GM12892 (cell line): Measurements from ENCODE around the gene ACP6.

Source experiments
- DNase-seq: peaks from one replicate; pipeline ENCODE4 v3.0.0; 2011; ENCODE audit not compliant: insufficient read length
- FAIRE-seq: peaks from 2 replicates; lab custom pipeline; 2011; peaks lifted over from hg19 to GRCh38; lab: Jason Lieb, UNC
- POLR2A ChIP-seq: IDR thresholded peaks from 2 replicates; pipeline ENCODE4 v1.6.1; 2011; ENCODE audit warnings: low read depth, low read length, control low read depth
- POLR2AphosphoS5 ChIP-seq: IDR thresholded peaks from 2 replicates; pipeline ENCODE4 v1.6.1; 2011; ENCODE audit warnings: low read depth, low read length, control low read depth
- TAF1 ChIP-seq: IDR thresholded peaks from 2 replicates; pipeline ENCODE4 v1.6.1; 2011; ENCODE audit warnings: low read depth, mild to moderate bottlenecking, control low read depth, low read length, borderline replicate concordance

The ACP6 gene

DNA sequence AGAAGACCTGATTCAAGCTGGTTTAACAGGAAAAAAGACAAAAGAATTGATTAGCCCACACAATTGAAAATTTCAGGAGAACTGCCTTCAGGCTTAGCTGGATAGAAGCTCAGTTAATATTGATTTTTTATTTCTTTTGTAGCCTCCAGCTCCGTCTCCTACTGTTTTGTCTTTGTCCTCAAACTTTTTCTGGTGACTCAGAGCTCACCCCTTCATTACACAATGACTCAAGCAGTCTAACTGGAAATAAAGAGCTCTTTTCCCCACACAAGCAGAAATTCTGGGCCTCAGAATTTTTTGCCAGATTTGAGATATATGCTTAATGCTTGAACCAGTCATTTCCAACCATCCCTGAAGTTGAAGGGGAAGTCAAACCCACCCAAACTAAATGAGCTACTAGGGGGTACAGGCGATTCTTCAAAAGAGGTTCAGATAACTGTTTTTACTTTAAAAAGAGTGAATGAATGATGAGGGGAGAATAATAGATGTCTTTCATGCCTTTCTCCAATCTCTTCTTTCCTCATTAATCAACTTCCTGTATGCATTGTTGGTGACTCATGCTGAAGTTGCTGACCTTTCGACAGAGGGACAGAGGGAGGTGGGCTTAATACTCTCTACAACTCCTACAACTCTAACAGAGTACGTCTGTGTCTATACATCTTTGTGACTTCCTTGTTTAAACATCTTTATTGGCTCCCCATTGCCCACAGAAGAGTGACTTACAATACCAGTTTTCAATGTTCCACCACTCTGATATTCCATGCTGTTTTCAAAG, 6.2 kb upstream of the ACP6 start:
- TF ChIP-seq POLR2AphosphoS5 = no peak
- no peak for TF ChIP-seq POLR2A
- no peak for TF ChIP-seq TAF1
- DNase-seq (no peak), FAIRE-seq (no peak)

DNA sequence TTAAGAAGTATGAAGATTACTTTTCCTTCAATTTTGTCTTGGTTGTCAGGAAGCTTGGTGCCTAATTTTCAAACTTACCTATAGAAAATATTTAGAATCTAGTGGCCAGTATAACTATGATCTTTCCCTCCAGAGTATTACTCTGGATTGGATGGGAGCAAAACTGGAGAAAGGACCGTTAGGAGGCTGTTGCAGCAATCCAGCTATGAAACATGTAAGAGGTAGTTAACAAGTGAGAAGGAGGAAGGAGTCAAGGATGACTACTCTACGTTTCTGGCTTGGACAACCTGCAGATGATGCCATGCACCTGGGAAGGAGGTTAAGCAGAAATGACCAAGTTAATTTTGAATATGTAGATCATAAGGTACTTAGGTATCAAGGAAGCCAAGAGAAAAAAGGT, 3.5 kb upstream of the ACP6 start:
- FAIRE-seq (no peak), DNase-seq (no peak)
- no peak for TF ChIP-seq POLR2AphosphoS5
- TF ChIP-seq POLR2A = no peak
- no peak for TF ChIP-seq TAF1

DNA sequence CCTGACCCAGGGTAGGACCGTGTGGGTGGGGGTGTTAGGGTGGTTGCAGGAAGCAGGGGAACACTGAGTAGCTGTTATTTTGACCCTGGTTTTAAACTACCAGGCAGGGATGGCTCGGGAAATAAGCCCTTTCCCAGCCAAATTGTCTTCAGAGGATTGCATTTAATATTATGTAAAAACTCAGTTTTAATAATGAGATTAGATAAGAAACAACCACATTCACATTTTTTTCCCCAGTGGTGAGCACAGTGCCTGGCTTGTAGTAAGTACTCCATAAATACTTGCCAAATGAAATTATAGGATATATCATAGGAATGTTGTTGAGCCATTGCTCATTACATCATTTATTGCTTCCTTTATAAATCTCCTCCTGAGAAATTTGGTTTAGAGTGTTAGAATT, 3.1 kb upstream of the ACP6 start:
- TF ChIP-seq POLR2A = no peak
- no peak for FAIRE-seq
- DNase-seq = no peak

DNA sequence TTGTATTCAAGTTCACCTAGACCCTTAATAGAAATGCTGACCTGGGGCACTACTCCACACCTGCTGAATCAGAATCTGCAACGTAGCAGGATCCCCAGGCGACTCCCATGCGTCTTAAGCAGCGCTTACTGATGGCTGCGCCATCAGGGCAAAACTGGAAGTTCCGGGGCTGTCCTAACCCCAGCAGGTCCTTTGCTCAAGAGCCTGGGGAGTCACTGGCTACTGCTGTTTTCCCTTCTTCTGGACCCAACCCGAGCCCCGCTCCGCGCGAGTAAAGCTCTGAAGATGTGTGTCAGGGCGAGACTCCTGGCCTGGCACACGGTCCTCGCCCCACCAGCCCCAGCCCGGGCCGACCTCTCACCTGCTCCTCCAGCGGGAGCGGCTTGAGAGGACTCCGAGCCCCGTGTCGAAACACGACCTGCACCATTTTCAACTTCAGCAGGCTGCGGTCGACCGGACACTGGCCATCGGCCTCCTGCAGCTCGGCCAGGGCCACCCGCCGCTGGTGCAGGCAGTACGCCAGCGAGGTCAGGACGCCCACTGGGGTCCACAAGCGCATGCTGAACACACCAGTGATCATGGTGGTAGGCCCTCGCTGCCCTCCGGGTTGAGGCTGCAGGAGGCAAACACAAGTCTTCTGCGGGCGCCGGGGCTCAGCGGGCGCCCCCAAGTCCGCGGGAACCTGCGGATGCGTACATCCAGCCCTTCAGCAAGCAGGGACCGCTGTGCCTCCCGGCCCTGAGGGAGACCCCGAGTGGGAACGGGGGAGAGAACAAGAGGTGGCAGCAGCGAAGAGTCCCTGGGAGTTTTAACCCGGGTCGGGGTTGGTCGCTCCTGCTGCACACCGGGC, 630 bp downstream of the ACP6 start:
- FAIRE-seq = peak; percentile 56
- peak; percentile 29 for DNase-seq
- TF ChIP-seq TAF1 = no peak
- no peak for TF ChIP-seq POLR2A
- no peak for TF ChIP-seq POLR2AphosphoS5

DNA sequence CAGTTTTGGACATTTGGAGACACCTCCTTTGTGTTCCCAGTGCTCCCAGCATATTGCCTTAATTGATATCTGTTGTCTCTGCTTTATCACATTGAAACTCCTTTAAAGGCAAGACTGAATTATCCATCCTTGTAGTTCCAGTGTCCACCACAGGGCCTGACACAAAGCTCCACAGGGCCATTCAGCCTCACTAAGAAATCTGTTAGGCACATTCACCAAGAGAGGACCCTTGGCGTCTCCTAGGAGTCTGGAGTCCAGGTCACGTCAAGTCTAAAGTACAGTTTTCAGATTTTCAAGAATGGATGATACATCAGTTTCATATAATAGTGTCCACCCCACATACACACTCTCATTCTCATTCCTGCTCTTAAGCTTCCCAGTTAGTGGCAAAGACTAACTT, 4.8 kb downstream of the ACP6 start:
- DNase-seq = no peak
- no peak for TF ChIP-seq POLR2A
- TF ChIP-seq POLR2AphosphoS5 = no peak
- no peak for TF ChIP-seq TAF1
- no peak for FAIRE-seq

DNA sequence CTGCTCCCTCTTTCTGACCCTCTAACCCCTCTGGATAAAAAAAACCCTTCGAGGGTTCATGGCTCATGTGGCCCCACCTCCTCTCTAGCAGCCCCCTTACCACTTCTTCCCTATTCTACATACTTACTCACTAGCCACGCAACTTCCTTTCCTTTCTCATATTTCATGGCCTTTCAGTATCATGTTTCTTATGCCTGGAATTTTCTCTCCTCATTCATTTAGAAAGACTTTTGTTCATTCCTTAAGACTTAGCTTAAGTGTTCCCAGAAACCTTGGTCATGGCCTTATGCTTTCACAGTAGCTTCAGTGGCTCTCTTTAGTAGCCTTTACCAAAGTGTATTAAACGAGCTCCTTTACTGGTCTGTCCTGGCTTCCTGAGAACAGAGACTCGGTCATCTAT, 6.1 kb downstream of the ACP6 start:
- FAIRE-seq (no peak), DNase-seq (no peak)
- TF ChIP-seq POLR2A = no peak
- TF ChIP-seq POLR2AphosphoS5 = no peak
- no peak for TF ChIP-seq TAF1

DNA sequence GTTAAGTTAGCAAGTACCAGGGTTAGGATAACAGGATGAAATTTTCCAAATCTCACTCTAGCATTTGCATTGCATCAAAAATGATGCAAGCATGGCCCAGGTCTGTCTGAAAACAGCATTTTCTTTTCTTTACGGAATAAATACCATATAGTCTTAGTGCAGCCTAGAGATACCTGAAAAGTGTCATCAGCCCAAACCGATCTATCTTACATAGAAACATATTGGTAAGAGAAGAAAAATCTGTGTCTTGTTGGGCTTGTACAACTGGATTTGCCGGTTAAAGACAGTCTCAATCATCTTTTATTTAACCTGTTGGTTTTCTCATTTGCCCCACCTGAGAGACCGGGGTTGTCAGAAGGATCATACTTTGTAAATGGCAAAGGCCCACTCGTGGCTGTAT, 15.8 kb downstream of the ACP6 start:
- no peak for TF ChIP-seq TAF1
- TF ChIP-seq POLR2AphosphoS5 = no peak
- no peak for TF ChIP-seq POLR2A
- FAIRE-seq = no peak

DNA sequence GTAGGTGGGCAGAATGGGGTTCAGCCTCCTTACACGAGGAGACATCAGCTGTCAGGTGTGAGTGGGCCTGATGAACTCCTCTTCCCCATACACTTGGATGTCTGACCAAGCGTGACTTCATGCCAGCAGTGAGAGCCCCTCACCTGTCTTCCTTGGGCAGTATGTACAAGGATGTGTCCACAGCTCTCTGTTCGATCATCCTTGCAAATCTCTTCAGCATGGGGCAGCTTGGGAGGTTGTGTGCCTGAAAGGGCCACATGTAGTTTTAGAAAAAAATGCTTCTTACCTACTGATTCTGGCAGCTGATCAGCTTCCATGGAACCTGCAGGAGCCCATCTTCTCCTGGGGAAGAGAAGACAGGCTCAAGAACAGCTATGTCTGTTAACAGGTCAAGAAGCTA, 18.0 kb downstream of the ACP6 start:
- no peak for TF ChIP-seq TAF1
- TF ChIP-seq POLR2A = no peak
- no peak for TF ChIP-seq POLR2AphosphoS5
- DNase-seq (no peak), FAIRE-seq (no peak)

More for the DNA sequence above, 15.8 kb downstream of the ACP6 start:
- no peak for DNase-seq

DNA sequence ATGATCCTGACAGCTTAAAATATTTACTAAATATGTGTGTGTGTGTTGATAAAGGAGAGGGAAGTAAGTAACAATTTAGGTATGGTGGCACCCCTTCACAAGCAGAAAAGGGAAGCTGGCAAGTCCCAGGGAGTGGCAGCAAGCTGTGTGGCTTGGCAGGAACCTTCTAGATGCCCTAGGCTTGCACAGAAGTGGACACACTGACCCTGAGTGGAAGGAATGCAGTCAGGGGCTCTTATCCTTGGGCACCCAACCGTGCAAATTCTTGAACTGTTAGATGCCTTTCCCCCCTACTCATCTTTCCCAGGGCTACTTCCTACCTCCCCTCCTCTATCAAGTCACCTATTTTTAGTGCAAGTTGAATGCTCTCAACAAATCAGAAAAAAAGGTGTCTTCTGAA, 18.9 kb downstream of the ACP6 start:
- TF ChIP-seq TAF1 (no peak), POLR2A (no peak), POLR2AphosphoS5 (no peak)
- no peak for FAIRE-seq
- no peak for DNase-seq

DNA sequence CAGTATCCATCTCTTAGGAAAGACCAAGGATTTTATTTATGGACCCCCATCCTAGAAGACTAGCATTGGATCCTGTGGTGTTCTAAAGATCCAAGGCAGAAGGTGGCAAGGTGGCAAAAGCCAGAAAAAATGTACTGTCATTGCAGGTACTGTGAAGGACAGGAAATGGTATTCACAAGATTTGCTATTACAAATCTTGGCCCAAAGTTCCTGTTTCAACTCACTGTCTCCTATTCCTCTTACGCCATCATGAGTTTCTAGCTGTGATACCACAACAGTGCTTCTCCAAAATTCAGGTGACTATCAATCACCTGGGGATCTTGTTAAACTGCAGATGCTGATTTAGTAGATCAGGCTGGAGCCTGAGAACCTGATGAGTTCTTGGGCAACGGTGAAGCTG, 21.4 kb downstream of the ACP6 start:
- FAIRE-seq (no peak), DNase-seq (no peak)
- TF ChIP-seq POLR2A (no peak), TAF1 (no peak), POLR2AphosphoS5 (no peak)

DNA sequence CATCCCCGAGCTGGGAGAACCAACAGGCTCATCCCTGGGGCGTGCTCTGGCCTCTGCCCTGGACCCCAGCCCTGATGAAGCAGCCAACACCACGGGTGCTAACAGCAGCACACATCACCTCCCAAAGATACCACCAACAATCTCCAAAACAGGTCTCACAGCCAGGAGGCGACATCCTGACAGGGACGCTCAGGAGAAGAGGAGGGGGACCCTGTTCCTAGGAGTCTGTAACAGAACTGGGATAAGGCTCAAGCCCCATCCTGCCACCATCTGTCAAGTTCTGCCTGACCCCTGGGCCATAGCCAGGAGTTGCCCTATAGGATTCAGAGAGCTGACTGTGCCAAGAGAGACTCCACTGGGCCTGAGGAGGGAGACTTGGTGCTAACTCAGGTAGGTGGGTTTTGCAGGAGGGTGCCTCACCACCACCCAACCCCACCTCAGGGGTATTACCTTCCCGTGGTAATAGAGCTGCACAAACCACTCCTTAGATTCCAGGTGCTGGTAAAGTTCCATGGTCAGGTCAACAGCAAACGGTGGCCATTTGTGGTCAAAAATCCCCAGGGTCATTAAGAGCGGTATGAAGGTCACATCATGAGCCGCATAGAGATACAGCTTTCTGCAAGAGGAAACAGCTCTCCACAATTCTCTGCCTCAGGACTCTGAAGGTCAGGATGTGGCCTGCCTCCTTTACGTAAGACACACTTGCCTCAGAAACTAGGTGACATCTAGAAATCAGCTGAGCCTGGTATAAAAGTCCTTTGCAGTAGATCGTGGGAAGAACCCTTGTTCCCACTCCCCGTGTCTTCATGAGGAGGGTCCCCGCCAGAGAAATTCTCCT, 22.3 kb downstream of the ACP6 start:
- DNase-seq (no peak), FAIRE-seq (no peak)
- TF ChIP-seq TAF1 (no peak), POLR2AphosphoS5 (no peak), POLR2A (no peak)
